Stimulated activated CD4-positive, alpha-beta T cell treated with anti-CD3 and anti-CD28 coated beads, TNF-alpha, amount 100 ng/mL, for 48 hours (primary cell): ENCODE data around the gene ZNF667.

ENCODE experiments used
- DNase-seq, 3 donors: peaks; one replicate each; pipeline ENCODE4 v3.0.0-alpha.2; 2020; ENCODE audit warnings: low read depth in 3 of 3

The ZNF667 gene

DNA sequence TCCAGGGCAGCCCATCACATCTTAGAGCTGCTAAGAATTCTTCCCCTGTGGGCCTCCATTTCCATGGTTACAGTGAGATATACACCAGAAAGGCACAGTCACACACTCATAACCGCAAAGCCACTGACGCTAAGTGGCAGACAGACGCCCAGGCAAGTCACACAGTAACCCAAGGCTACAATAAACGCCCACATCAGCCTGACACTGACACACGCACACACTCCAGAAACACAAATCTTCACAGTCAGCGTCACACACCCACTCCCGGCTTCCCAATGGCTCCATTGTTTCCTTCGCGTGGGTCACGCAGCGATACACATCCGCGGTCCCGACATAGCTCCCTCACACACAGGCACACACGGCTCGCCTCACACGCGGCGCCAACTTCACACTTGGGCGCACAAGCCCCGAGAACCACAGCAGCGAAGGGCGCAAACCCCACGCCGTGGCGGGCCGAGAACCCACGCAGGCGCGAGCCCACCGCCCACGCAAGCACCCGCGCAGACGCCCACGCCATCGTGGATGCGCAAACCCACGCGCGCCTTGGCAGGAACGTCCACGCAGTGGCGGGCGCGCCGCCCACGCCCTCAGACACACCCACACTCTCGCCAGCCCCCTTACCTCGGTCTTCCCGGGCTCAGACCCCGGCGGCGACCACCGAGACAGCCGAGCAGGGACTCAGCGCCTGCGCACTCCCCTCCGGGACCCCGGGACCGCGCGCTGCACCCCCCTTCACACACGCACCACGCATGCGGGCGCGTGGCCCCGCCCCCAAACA lies at the start of gene ZNF667:
TSS of gene ZNF667 (minus strand) at position 695 of the 778 bp plus-strand sequence. CDS start 14,975 bp downstream, outside the sequence.
- peak in 2 of 3 donors; percentile 2 to 5 for DNase-seq

DNA sequence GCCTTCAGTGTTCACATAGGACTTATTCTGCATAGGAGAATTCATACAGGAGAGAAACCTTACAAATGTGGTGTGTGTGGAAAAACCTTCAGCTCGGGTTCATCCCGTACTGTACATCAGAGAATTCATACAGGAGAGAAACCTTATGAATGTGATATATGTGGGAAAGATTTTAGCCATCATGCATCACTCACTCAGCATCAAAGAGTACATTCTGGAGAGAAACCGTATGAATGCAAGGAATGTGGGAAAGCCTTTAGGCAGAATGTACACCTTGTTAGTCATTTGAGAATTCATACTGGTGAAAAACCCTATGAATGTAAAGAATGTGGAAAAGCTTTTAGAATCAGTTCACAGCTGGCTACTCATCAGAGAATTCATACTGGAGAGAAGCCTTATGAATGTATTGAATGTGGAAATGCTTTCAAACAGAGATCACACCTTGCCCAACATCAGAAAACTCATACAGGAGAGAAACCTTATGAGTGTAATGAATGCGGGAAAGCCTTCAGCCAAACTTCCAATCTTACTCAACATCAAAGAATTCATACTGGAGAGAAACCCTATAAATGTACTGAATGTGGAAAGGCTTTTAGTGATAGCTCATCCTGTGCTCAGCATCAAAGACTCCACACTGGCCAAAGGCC lies 48.2 kb upstream of the ZNF667 start:
- DNase-seq, result no peak

DNA sequence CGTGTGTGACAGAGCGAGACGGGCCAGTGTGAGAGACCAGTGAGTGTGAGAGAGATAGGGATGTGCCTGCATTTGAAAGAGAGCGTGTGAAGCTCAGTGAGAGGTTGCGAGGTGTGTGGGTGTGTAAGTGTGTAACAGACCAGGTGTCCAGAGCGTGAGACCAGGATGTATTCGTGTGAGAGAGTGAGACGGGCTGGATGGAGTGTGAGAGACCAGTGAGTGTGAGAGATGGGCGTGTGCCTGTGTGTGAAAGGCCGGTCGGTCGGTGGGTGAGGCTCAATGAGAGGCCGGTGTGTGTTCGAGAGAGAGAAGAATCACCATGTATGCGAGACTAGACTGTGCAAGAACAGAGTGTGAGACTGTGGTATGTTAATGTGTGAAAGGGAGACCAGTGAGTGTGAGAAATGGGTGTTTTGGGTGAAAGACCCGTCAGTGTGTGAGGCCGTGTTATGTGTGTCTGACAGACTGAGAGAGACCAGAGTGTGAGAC lies 31.2 kb upstream of the ZNF667 start:
- no peak for DNase-seq

DNA sequence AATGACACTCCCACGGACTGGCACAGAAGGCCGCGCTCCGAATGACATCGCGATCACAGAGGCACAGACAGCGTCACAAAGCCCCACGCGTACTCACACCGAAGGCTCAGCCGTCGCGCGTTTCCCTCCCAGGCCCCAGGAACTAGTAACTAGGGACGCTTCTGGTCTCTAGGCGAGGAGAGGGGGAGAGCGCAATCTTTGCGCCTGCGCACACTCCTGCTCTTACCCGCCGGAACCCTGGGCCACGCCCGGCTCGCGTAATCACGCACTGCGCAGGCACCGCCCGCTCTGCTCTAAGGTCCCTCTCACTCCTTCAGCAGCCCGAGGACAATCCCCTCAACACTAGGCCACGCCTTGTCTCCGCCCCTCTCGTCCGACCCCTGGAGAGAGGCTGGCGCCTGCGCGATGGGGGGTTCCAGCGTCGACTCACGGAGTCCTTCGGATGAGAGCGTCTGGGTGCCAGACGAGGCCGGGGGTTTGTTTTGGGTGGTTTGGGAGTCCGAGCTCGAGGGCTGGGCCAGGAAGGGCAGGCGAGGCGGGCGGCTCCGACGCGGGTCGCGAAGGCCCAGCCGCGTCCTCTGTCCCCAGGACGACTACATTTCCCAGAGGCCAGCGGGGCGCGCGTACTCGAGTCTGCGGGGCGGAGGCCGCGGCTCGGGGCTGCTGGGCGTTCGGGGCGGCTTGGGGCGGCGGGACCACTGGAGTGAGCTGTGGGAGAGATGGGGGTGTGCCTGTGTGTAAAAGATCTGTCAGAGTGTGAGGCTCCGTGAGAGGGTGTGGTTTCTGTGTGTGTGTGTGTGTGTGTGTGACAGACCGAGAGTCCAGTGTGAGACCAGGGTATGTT lies 30.5 kb upstream of the ZNF667 start, which contains the start of gene ZNF471:
TSS of gene ZNF471 (plus strand) at position 410 of the 844 bp plus-strand sequence. CDS start 3,717 bp downstream, outside the sequence.
- peak; percentile 43 to 76 (median 66) for DNase-seq

DNA sequence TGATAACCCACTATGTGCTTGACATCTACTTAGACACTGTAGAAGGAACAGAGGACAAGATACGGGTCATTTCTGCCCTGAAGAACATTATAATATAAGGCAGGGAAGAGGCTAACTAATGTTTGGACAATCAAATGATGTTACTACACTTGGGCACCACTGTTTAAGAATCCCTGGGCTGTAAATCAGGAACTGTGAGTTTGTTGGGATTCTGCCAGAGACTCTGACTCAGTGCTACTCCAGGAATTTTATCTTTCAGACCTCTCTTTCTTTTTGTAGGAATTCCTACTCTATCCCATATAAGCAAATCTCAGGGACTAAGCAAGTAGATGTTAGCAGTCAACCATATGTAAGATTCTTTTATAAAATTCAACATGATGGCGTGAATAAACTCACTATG lies 27.4 kb upstream of the ZNF667 start:
- DNase-seq, result no peak

DNA sequence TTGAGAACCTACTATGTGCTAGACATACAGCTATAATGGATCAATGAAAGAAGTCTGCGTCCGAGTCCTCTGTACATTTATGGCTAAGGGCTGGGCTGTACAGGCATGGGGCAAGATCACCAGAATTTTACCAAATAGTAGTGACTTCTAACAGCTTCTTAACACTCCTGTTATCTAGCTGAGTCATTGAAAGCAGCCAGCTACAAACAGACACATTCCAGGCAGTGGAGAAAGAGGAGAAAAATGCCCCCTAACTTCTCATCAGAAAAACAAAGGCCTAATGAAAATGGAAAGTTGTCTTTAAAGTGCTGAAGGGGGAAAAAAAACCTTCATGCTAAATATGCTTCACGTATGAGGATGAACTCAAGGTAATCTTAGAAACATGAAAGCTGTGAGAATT lies 14.3 kb upstream of the ZNF667 start:
- DNase-seq, result no peak

DNA sequence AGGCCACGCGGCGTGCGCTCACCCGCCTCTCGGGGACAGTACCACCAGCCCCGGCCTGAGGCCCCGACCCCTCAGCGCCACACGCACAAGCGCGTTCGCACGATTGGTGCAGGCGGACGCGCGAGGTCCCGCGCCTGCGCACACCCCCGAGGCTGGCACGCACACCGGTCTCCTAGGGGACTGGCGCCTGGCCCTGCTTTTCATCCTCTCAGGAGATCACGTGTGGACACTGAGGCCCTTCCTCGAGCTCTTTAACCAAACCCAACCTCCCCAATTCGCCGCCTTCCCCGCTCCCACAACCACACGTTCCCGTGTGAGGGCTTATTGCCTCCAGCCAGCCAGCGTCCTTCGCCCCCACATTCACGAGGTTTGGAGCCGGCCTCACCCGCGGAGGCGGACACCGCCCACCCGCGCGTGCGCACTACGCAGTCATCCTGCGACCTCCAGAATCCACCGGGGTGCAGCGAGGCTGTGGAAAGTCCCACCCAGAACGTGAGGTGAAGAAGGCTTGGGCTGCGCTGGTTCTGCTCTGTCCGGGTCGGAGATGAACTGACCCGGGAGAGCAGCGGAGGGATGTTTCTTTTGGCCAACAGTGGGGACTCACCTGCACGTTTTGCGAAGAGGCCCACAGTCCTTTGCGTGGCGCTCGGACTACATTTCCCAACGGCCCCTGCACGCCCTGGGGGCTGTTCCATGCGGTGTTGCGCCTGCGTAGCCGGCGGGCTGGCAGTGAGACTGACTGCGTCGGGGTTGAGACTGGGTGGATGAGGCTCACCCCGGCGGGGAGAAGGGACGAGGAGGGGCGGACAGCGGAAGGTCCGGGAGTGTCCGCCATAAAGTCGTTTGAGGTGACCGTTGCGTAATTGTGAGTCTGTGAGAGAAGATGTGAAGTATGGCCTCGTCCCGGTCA lies 539 bp upstream of the ZNF667 start:
- peak; percentile 2 to 51 (median 27) for DNase-seq

DNA sequence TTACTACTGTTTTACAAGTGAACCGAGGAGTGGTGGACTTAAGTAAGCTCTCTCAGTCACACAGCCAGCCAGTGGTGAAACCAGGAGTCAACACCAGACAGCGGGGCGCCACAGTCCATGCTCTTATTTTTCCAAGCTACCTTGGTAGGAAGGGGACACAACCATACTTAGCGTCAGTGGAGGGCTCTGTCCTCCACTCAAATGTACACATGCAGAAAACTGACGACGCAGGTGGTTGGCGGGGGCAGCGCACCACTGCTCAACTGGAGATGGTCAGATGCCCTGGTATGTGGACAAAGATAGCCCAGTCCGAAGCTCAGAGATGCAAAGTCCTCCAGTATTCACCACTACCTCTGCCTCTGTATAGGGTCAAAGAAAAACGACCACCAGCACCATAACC lies 1.1 kb downstream of the ZNF667 start:
- no peak for DNase-seq

DNA sequence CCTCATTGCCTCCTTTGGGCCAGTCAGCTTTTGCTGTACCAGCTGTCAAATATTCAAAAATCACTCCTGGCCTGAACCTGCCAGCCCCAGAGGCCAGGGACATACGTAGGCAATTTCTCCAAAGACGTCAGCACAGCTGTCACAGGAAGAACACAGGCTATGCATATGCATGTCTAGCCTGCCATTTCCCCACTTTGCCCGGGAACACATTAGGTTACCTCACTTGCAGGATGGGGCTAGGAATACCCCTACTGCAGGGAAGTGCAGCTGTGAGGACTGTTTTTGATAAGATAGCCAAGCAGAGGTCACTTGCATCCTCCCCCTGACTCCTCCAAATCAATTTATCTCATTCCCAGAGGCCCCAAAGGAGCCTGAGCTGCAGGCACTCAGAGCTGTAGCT lies 2.8 kb downstream of the ZNF667 start:
- DNase-seq, result no peak

DNA sequence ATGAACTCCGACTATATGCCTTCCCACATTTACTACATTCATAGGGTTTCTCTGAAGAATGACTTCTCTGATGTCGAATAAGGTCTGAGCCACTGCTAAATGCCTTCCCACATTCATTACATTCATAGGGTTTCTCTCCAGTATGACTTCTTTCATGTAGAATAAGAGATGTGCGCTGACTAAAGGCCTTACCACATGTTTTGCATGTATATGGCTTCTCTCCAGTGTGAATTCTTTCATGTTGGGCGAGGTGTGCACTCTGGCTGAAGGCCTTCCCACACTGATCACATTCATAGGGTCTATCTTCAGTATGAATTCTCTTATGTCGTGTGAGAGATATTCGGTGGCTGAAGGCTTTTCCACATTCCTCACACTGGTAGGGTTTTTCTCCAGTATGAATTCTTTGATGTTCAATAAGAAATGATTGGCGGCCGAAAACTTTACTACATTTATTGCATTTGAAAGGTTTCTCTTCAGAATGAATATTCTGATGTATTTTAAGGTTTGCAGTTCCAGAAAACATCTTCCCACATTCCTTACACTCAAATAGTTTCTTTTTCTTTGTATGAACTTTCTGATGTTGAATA lies 35.8 kb downstream of the ZNF667 start:
- DNase-seq, result no peak

DNA sequence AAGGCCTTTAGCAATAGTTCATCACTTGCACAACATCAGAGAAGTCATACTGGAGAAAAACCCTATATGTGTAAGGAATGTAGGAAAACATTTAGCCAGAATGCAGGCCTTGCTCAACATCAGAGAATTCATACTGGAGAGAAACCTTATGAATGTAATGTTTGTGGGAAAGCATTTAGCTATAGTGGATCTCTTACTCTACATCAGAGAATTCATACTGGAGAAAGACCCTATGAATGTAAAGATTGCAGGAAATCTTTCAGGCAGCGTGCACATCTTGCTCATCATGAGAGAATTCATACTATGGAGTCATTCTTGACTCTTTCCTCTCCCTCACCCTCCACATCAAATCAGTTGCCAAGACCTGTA lies 53.2 kb downstream of the ZNF667 start:
- DNase-seq, result no peak

DNA sequence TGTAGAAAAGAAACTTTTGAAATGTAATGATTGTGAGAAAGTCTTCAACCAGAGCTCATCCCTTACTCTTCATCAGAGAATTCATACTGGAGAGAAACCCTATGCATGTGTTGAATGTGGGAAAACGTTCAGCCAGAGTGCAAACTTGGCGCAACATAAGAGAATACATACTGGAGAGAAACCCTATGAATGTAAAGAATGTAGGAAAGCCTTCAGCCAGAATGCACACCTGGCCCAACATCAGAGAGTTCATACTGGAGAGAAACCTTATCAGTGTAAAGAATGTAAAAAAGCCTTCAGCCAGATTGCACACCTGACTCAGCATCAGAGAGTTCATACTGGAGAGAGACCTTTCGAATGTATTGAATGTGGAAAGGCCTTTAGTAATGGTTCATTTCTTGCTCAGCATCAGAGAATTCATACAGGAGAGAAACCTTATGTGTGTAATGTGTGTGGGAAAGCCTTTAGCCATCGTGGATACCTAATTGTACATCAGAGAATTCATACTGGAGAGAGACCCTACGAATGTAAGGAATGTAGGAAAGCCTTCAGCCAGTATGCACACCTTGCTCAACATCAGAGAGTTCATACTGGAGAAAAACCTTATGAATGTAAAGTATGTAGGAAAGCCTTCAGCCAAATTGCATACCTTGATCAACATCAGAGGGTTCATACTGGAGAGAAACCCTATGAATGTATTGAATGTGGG lies 53.7 kb downstream of the ZNF667 start:
- no peak for DNase-seq

DNA sequence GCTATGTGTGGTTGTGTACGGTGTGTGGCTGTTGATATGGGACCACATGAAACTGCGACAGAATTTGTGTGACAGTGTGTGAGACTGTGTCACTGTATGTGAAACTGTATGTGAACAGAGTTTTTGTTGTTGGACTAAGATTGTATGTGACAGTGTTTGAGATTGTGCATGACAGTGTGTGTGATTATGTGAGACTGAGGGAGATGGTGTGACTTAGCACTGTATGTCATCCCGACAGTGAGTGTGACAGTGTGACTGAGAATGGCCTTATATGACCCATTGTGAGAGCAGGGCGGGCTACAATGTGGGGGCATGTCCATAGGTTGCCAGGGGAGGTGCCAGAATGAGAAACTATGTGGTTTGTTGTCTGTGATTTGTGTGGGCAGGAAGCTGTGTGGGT lies 72.1 kb downstream of the ZNF667 start:
- DNase-seq, result no peak

DNA sequence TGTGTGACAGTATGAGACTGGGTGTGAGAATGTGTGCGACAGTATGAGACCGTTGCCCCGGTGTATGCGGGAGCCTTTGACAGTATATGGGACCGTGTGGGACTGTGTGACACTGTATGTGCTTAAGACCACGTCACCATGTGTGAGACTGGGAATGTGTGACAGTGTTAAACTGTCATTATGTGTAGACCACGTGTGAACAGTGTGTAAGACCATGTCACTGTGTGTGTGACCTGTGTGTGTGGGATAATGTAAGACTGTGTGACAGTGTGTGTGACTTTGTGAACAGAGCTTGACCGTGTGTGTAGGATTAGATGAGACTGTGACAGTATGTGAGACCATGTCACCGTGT lies 72.5 kb downstream of the ZNF667 start:
- DNase-seq, result no peak

DNA sequence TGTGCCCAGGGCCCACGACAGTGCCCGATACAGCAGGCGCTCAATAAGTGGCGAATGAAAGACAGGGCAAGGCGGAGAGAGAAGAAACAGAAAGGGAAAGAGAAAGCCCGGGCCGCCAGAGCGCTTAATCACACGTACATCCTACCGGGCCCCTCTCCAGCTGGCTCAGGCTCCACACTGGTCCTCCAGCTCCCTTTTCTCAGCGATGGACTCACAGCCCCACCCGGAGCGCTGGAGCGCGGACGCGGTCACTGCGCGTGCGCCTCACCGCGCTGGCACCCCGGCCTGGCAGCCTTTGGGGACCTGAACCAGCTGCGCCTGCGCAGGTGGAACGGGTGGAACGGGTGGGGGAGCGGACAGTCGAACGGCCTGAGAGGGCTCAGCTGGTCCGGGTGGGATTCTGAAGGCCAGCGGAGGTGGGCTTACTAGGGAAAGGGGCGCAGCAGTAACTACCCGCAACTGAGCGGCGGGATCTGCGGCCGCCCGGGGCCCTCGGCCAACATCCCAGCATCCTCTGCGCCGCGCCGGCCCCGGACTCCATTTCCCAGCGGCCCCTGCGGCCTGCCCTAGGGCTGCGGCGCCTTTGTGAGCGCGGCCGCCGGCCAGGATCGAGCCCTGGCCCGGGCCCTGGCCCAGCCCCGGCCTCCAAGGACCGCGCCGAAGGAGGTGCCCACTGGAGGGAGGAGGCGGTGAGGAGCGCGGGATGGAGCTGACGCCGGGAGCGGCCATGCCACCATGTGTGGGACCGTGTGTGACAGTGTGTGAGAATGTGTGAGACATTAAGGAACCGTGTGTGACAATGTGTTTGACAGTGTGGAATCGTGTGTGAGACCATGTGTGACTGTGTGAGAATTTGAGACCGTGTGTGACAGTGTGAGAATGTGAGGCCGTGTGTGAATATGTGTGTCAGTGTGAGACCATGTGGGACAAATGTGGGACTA lies 73.1 kb downstream of the ZNF667 start, which contains the start of gene ZNF583:
TSS of gene ZNF583 (plus strand) at position 569 of the 941 bp plus-strand sequence. CDS start 2,783 bp downstream, outside the sequence.
- peak; percentile 80 to 83 (median 81) for DNase-seq

DNA sequence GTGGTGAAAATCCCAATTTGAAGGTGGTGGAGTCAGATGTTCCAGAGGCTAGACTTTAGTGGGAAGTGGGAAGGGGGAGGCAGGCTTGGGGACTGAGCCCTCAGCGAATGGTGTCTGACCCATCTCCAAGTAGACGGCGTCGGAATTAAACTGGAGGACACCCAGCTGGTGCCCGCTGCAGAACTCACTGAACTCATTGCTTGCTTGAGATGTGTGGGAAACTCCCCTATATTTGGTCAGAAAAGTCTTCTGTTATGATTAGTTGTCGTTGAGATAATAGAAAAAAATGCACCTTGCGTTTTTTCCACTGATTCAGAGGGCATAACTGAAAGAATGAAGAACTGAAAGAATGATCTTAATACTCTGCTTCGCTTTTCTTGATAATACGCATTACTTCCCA lies 73.9 kb downstream of the ZNF667 start:
- no peak for DNase-seq

DNA sequence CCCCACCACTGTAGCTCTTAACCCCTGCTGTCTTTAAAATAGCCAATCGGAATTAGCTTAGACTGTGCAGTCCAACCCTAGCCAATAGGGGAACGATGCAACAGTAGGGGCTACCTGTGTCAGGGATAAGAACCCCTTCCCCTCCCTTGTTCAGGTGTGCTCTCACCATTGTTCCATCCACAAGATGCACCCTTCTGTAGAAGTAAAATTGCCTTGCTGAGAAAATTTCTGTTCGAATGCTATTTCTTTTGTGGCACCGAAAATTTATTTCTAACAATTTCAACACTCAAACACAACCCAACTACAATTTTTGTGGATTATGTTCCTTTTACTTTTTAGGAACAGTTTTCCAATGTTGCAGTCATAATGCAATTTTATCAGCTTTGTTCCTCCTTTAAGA lies 76.7 kb downstream of the ZNF667 start:
- DNase-seq, result no peak

DNA sequence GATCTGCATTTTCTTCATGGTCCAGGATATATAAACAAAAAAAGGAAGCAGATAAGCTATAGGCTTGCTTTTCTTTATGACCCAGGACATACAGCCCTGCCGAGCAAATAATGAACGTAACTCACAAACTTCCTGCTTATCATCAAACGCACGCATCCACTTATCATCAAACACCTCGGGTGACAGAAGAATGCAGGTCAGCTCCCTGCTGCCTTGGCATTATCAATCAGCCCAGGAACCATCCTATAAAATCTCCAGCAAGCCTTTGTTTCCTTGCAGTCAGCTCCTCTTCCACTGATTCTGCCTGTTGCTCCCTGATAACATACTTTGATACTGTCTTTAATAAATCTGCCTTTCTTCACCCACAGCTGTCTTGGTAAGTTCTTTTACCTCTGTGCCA lies 78.3 kb downstream of the ZNF667 start:
- no peak for DNase-seq
